Stimulated activated CD4-positive, alpha-beta T cell treated with anti-CD3 and anti-CD28 coated beads, Interleukin-1b, Interleukin-23, amount 100 ng/mL, for 24 hours (primary cell): ENCODE measurements around the gene RAD18.

Experiments
- DNase-seq, 4 experiments: peaks; one replicate each; pipeline ENCODE4 v3.0.0-alpha.2; 2020; ENCODE audit warnings: low read depth in 4 of 4, low spot score in 1 of 4

Gene RAD18

DNA sequence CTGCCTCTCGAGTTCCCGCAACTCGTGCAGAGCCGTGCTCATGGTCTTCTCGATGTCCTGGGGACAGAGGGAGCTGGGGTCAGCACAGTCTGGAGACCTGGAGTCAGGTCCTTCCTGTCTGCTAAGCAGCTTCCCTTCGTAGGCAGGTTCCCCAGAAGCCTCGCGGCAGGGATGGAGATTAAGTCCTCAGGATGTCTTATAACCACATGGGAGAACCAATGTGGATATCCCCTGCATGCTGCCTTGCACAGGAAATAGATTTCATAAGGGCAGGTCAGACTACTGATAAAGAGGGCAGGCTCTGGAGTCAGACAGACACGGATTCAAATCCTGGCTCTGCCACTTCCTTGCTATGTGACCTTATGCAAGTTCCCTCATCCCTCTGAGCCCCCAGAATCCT lies 22.6 kb upstream of the RAD18 start:
- no peak for DNase-seq

DNA sequence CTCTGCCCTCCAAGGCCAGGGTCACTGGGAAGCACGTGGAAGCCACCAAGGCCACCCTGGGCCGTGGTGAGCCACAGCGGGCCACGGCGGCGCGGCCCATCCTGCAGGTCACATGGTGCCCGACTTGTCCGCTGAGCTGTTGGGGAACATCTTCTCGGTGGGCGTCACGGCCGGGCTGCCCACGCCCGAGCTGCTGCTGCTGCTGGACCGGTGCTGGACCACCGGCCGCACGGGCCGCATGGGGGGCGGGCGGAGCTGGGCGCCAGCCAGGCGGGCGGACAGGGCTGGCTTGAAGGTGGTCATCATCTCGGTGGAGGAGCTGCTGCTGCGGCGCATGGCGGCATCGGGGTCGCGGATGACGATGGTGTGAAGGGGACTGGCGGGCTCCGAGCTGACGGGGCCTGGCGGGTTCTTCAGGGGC lies 22.1 kb upstream of the RAD18 start:
- DNase-seq, result no peak

DNA sequence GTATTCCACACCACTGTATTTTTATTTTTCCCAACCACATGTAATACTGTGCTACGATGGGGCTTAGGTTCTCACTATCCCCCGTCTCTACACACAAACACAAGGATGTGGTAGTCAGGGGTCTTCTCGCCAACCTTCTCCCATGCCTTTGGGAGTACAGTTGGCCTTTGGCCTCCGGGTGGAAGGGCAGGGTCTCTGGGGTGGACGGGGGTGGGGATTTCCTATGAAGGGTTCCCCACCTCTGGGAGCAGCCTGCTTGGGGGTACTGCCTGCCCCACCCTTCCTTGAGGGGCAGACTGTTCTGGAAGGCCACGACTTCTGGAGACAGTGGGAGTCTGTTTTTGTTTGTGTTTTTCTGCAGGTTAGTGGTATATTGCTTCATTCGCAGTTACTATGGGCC lies 21.3 kb upstream of the RAD18 start:
- DNase-seq, result no peak

DNA sequence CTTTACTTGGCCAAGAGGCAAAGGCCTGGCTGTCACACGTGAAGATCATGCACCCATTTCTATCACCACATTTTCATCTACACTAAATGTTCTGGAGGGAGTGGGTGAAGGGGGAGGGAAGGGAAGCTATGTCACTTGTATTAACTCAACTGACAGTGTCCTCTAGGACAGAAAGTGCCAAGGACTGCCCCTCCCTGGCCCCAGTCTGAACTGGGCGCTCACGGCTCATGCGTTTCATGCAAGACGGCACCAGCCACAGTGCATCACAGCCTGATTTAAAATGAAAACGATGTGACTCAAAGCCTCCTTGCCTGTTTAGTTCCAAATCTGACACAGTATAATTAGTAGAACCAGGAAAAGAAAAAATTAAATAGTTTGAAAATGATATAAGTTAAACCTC lies 20.8 kb upstream of the RAD18 start:
- no peak for DNase-seq

DNA sequence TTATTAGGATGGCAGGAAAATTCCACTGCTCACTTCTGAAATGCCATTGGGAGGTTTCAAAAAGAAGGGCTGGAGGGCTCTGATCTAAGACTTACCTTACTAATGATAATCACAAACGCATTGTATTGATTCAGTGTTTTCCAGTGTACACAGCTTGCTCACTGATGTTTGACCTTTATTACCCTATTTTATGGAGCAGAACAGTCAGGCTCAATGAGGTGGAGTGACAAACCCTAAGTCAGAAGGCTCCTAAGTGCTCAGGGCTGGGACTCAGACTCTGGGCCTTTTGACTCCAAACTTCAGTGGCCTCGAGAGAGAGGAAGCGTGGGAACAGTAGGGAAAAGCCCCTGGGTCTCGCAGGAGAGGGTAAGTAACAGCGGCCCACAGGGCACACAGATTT lies 20.3 kb upstream of the RAD18 start:
- DNase-seq, result no peak

DNA sequence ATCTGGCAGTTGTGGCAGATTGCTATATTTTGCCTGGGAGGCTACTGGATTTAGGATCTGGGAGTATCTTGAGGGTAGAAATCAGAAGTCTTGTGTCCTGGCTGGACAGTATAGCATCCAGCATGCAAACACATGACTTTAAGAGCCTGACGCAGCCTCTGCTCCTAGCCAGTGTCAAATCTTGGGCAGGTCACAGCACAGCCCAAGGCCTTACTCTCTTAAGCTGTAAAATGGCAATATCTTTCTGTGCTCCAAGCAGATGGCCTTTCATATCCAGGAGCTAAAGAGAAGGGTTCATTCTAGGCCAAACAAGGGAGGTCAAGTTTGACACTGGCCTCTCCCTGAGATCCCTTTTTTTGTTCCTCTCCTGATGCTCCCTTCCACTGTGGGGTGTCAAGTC lies 19.8 kb upstream of the RAD18 start:
- DNase-seq, result no peak

DNA sequence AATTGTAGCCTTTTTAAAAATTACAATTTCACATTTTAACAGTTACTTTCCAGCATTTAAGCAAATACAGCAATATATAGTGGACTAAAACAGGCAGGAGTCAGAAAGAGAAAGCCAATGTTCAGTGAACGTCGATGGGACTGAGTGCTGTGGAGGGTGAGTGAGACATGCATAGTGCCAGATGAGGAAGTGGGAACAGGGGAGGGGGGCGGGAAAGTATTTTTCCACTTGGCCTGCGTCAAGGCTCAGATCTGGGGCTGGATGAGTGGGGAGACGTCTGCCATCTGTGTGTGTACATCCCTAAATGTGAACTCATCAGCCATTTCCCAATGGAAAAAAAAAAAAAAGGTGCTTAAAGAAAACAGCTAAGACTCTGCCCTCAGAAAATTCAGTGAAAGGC lies 19.2 kb upstream of the RAD18 start:
- DNase-seq, result no peak

DNA sequence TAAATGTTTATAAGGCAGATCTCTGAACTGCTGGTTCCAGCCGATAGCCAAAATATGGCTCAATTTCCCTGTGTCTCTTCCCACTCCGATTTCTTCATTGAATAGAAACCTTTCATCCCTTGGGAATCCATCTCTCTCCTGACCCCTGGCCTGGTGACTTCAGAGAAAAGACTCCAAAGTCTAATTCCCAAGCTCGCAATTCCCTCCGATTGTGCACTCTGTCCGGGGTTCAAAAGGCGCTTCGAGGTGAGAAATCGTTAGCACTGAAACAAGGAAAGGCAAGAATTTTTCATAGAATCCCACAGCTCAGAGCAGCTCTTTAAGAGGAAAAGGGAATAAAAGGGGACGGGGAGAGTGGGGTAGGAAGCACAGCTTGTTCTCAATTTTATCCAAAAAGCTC lies 18.4 kb upstream of the RAD18 start:
- no peak for DNase-seq

DNA sequence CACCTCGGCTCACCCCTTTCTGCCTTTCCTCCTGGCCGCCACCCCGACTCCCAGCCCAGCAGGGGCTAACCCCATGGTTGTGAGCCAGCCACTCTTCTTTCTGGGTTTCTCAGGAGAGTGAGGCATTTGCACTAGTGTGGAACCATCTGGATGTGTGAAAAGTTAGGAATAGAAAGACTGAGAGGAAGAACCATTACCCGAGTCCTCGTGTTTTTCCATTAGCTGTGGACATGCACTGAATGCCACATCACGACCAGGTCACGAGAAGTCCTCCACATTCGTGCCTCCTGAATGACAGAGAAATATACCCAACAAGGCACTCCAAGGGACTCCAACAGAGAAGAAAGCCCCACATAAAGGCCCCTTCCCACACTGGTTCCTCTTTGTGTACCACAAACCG lies 18.0 kb upstream of the RAD18 start:
- DNase-seq, result no peak

DNA sequence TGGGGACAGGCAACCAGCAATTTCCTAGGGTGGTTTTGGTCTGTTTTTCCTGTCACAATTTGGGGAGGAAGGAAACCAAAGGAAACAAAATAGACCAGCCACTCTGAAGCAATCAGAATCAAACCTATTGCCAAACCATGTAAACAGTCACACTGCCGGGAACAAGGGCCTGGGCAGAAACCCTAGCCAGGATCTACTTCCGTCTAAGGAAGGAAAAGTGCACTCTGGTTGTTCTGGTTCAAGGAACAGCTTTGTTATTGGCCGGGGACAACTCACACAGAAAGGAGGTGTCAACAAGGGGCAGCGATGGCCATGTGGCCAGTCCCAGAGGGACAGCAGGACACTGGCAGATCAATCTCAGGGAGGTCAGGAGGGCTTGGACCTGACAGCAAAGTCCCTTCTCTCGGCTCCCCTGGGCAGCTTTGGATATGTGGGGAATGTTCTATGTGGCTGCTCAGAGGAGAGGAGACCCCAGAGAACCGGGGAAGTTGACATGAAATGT lies 17.5 kb upstream of the RAD18 start:
- no peak for DNase-seq

DNA sequence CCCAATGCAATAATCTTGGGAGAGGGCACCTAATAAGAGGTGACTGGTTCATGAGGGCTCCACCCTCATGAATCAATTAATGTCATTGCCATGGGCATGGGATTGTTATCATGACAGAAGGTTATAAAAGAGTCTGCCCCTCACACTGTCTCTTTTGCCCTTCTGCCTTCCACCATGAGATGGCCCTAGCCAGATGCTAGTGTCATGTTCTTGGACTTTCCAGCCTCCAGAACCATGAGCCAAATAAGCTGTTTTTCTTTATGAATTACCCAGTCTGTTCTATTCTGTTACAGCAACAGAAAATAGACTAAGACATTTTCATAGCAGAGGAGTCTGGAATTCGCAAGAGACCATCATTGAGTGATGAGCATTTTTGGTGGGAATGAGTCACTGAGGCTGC lies 16.0 kb upstream of the RAD18 start:
- DNase-seq, result no peak

DNA sequence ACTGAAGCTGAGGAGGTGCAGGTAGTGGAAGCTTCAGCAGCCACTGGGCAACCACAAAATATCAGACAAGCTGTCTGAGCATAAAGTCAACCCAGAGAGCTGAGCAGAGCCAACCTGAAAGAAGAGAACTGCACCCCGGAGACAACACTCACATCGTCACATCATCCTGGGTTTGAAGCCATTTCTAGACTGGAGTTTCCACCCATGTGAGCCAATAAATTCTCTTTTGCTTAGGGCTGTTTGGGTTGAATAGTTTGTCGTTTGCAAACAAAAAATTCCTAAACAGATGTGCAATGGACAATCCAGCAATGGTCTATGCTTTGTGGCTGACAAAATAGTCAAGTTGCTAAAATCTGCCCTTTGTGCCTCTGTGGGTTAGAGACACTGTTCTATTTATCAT lies 15.3 kb upstream of the RAD18 start:
- no peak for DNase-seq

DNA sequence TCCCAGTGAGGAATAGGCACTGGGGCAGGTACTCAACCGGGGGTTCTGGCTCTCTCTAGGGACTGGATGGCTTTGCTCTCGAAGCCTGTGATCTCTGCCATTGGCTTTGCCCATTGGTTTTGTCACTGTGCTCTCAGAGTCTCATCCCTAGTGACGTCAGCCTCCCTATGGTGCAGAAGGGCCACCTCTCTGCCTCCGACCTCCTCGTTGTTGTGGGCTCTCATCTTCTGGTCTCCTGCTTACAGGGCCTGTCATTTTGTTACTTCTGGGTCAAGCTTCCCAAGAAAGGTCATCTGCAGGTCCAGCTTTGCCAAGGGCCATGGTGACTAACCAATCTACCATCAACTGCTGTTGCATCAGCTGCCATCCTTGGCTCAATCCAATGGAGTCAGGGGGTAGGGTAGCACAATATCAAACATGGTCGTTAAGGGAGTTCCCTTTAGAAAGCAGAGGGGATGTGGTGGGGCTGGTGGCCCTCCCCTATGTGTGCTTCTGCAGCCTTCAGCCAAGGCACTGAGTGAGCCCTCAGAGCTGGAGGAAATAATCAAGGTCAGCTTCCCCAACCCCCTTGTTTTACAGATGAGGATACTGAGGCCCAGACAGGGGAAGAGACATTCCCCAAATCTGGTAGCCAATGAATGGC lies 13.4 kb upstream of the RAD18 start:
- DNase-seq, result no peak

DNA sequence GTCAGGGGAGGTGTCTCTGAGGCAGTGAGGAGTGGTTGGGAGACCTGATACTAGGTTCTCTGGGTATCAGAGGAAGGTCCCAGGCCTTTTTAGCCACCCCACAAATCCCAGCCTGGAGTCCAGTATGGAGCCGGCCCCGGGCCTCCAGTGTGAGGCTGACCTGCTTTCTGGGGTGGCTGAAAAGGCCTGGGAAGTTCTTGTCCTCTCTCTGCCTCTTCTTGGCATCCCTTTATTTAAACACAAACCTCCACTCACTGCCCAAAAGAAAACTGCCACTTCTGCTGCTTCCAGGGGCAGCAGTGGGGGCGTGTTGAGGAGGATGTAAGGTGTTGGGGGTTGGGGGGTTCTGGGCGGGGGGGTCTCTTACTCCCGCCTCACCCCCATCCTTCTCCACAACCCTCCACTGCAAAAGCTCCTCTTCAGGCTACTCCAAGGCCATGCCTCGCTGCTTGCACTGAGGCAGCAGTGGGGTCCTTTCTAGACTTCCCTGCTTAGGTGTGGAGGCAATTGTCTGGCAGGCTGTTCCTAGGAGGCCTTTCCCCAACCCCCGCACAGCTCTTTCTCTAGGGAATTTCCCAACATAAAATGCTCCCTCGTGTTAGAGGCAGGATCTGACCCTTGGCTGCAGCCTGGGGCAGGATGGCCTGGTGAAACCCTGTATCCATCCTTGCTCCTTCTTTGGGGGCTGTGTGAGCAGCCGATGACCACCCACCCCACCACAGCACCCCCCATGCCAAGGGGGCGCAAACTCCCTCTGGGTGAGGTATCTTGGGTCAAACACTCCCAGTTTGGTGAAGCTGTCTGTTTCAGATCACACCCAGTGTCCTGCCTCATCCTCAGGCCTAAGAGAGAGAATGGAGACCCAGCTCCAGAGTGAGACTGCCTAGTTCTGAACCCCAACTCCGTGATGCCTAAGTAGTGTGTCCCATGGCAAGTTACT lies 12.1 kb upstream of the RAD18 start:
- no peak for DNase-seq

DNA sequence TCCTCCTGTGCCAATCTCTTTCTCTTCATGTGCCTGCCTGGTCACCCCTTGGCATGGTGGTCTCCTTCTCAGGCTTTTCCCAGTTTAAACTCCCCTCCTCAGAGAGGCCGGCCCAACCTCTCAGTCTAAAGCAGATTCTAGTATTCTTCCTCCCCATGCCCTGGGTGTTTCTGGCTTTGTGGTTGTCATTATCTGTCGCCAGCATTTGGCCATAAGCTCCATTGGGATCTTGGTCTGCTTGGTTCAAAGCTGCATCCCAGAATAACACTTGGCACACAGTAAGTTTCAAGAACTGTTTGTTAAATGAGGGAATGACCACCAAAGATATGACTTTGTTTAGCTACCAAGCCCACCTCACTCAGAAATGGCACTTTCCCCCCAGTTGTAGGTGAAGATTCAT lies 11.2 kb upstream of the RAD18 start:
- no peak for DNase-seq

DNA sequence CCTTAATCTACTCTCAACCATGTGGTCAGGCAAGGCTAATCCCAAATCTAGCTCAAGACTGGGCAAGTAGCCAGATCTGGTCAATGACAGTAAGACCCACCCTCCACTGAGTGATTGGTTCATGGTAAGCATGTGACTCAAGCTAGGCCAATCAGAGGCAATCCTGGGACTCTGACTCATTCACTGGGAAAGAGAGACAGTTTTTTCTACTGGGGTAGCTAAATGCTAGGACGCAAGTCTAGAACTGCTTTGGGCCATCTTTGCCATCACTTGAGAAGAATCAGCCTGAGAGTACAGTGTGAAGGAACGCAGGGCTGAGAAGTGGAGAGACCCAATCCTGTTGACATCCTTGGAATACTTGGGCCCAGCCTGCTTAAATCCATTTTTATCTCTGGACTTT lies 9.4 kb upstream of the RAD18 start:
- no peak for DNase-seq

DNA sequence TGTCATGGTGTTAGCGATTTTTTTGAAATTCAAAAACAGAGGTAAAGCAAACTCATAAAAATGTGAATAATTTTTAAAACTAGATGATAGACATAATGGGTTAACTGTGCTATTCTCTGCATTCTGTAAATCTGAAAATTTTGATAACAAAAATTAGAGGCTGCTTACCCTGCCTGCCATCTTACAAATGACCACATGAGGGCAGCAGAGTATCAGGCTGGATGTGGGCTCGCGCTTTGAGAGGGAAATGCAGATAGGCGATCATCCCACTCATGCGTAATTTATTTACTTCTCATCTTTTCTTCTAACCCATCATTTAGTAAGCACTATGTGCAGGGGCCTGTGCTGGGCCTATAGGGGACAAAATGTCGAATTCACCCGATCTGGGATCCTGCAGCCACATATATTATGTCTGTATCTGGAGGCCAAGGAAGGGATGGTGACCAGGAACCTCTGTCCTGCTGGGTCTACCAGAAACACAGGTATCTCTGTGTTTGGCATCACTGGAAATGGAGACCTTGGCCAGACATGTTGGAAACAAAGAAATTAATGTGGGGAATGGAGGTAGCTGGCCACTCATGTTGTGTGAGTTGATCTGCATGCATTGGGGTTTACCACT lies 7.8 kb upstream of the RAD18 start:
- peak; percentile 38 to 60 (median 56) for DNase-seq

DNA sequence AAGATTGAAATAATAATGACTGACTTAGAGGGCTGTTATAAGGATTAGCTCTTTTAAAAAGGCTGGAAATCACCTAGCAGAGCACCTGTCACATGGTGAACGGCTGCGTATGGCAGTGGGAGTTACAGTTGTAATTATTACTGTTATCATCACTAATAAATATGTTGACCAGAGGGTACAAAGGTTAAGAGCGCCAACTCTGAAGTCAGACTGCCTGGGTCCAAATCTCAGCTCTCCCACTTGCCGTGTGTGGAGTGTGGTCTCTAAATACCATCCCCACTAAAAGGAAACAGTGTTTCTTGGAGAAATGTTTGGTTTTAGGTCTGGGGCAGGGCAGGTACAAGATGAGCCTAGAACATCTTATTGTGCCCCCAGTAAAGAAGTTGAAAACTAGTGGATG lies 6.0 kb upstream of the RAD18 start:
- no peak for DNase-seq

DNA sequence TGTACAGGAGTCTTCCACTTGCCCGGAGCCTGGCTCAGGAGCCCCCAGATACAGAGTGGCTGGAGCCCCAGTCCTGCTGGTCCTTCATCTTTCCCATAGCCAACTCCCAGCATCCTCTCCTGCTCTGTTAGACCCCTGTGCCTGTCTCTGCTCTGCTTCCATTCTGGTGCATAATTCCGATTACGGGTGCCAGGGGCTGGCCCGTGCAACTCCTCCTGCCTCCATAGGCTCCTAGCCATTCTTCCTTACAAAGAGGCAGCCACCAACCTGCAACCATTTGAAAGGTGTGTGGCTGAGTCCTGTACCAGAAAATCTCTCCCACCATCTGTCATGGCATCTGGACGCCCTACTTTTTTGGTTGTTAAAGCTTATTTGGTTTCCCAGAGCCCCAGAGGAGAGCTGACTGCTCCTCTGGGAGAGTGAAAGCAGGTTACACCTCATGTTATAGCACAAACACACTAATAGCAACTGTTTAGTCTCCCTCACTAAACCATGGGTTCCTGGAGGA lies 5.2 kb upstream of the RAD18 start:
- no peak for DNase-seq

DNA sequence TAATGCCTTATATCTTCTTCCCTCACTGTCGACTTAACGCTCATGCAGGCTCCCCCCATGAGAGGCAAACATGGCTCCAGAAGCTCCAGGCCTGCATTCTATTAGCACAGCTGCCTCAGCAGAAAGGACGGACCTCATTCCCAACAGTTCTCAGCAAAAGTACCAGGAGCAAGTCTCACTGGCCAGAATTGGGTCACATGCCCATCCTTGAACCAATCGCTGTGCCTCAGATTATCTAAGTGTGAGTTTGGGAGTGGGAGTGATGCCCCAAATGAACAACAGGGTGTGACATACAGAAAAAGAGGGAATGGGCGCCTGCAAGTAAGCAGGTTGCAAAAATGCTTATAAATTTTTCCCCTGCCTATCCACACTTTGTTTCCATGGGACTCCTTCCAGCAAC lies 4.3 kb upstream of the RAD18 start:
- DNase-seq, result no peak

DNA sequence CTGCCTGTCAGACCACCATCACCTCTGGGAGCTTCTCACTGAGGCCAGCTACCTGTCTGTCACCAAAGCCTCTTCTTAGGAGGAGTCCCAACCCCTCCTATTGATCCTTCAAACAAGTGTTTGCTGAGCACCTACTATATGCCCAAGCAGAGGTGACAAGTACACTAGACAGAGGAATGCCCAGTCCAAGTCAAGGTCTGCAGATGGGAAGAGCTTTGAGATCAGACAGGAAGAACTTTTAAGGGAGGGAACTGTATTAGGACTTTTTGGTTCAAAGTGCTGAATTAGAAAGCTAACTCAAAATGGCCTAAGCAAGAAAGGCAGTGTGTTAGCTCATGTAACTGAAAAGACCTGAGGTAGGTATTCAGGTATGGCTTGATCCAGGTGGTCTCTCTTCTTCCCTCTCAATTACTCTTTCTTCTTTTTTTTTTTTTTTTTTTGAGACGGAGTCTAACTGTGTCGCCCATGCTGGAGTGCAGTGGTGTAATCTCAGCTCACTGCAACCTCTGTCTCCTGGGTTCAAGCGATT lies 3.6 kb upstream of the RAD18 start:
- no peak for DNase-seq
